PC-3 (cell line): ENCODE measurements around the gene MAPK8.

ENCODE experiments used
- EZH2 ChIP-seq: fragments of 300-600 bp; sonication (generic); IDR thresholded peaks from one replicate; pipeline ENCODE4 v1.6.1; 2017; ENCODE audit warnings: antibody characterized with exemption, mild to moderate bottlenecking, low read length; ENCODE audit not compliant: unreplicated experiment
- TF ChIP-seq, protein P1 (sequence below): fragments of 300-600 bp; sonication (generic); conservative IDR thresholded peaks from 2 replicates; pipeline ENCODE4 v1.5.1; 2017; ENCODE audit warnings: antibody characterized with exemption, low read depth, mild to moderate bottlenecking, low read length

DNA sequence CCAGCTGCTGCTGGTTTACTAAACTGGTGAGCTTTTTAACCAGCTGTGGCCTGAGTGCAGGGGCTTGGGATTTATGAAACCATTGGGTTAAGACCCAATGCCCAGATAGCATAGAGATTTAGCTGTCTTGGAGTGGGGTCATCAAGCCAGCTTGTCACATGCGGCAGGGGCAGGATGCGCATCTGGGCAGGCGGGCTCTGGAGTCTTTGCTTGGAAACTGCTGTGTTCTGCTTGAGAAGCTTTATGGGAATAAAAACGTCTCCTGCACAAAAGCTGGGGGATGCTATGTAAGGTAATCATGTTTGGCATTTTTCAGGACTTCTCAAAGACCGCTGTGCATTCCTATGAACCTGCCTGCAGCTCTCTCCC is 136.3 kb downstream of the MAPK8 start:
- TF ChIP-seq, protein P1, sequence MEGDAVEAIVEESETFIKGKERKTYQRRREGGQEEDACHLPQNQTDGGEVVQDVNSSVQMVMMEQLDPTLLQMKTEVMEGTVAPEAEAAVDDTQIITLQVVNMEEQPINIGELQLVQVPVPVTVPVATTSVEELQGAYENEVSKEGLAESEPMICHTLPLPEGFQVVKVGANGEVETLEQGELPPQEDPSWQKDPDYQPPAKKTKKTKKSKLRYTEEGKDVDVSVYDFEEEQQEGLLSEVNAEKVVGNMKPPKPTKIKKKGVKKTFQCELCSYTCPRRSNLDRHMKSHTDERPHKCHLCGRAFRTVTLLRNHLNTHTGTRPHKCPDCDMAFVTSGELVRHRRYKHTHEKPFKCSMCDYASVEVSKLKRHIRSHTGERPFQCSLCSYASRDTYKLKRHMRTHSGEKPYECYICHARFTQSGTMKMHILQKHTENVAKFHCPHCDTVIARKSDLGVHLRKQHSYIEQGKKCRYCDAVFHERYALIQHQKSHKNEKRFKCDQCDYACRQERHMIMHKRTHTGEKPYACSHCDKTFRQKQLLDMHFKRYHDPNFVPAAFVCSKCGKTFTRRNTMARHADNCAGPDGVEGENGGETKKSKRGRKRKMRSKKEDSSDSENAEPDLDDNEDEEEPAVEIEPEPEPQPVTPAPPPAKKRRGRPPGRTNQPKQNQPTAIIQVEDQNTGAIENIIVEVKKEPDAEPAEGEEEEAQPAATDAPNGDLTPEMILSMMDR = no peak
- TF ChIP-seq EZH2 = no peak
